Chondrocyte (in vitro differentiated cells): ENCODE measurements around the gene ABCF1. TPM values are rescaled to one million over a fixed set of nuclear protein-coding genes. Genes with fewer than 3 reads are reported as not detected.
A peak's percentile ranks its signal among the peaks of the same experiment; 100 is the strongest.

ENCODE experiments used
- DNase-seq: peaks from one replicate; pipeline ENCODE4 v3.0.0; 2021; ENCODE audit warnings: mixed read lengths, low spot score
- H3K27ac Mint-ChIP-seq: one replicate; pipeline ENCODE4 v1.8.0; 2021; ENCODE audit warnings: mild to moderate bottlenecking, moderate library complexity, mixed read lengths; ENCODE audit not compliant: unreplicated experiment
- H3K27me3 Mint-ChIP-seq: 2 replicates; pipeline ENCODE4 v1.8.0; 2021; ENCODE audit warnings: low read depth, mixed read lengths
- H3K36me3 Mint-ChIP-seq: 2 replicates; pipeline ENCODE4 v1.8.0; 2021; ENCODE audit warnings: low read depth, mixed read lengths
- H3K4me1 Mint-ChIP-seq: 2 replicates; pipeline ENCODE4 v1.8.0; 2021; ENCODE audit warnings: low read depth, mild to moderate bottlenecking, mixed read lengths
- H3K4me3 Mint-ChIP-seq: one replicate; pipeline ENCODE4 v1.8.0; 2021; ENCODE audit warnings: mild to moderate bottlenecking, moderate library complexity, mixed read lengths; ENCODE audit not compliant: unreplicated experiment
- H3K9me3 Mint-ChIP-seq: 2 replicates; pipeline ENCODE4 v1.8.0; 2021; ENCODE audit warnings: low read depth, mixed read lengths
- total RNA-seq: library from RNA; stranded (reverse); gene quantifications from 3 replicates; pipeline ENCODE4 v1.2.1, GENCODE V29; 2021
- TF ChIP-seq, protein P1 (sequence below): fragments of 200-600 bp; sonication (generic); IDR thresholded peaks from 2 replicates; pipeline ENCODE4 v1.5.0; 2021; ENCODE audit warnings: antibody characterized with exemption, mild to moderate bottlenecking, moderate library complexity

ABCF1 gene
- total RNA-seq, 1 donor from 2014 or later, result 53.0 TPM

DNA sequence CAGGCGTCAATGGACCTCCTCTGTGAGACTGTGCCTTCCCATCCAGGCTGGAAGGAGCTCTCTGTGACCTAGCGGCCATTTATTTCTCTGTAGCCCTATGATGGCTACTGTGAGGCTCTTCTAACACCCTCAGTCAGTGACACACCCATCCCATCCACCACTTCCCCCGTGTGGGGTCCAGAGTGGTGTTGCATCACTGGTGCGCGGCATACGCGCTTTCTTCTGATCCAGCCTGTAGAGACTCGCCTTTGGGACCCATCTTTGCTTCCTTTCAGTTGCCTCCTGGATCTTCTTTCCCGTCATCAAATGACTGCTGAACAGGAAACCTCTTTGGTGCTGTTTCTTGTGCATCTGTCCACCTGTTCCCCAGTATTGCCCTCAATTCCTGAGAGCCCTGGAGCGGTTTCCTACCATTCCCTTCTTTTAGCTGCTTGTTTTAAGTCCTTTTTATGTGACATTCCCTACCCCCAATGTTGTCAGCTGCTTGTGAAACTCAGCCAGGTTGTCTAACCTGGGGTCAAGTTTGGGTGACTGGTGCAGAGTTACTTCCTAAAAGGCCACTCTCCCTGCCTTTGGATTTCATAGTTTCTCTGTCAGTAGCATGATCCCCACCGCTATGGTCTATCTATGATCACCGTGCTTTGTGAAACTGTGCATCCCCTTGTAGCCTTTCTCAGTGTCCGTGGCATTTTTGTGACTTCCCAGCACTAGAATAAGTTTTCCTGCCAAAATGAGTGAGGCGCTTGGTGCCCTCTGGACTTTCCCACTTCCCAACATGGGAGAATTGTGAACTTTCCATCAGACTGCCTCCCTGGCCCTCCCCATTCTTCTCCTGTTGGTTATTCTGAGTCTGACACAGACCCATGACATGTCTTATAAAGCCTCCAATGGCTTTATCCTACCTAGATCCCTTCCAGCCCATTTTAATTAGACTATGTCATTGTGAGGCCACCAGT lies 8.5 kb upstream of the ABCF1 start:
- no peak overlapping the region for H3K27ac Mint-ChIP-seq
- no peaks in the 10 kb centered on the region for H3K27me3 Mint-ChIP-seq
- H3K4me3 Mint-ChIP-seq, result no peak overlapping the region
- H3K36me3 Mint-ChIP-seq, result peaks cover 12% of the 10 kb centered on the region
- H3K4me1 Mint-ChIP-seq, result peaks cover 8% of the 10 kb centered on the region
- DNase-seq, result no peak
- TF ChIP-seq, protein P1, sequence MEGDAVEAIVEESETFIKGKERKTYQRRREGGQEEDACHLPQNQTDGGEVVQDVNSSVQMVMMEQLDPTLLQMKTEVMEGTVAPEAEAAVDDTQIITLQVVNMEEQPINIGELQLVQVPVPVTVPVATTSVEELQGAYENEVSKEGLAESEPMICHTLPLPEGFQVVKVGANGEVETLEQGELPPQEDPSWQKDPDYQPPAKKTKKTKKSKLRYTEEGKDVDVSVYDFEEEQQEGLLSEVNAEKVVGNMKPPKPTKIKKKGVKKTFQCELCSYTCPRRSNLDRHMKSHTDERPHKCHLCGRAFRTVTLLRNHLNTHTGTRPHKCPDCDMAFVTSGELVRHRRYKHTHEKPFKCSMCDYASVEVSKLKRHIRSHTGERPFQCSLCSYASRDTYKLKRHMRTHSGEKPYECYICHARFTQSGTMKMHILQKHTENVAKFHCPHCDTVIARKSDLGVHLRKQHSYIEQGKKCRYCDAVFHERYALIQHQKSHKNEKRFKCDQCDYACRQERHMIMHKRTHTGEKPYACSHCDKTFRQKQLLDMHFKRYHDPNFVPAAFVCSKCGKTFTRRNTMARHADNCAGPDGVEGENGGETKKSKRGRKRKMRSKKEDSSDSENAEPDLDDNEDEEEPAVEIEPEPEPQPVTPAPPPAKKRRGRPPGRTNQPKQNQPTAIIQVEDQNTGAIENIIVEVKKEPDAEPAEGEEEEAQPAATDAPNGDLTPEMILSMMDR, result no peak
- no peaks in the 10 kb centered on the region for H3K9me3 Mint-ChIP-seq

DNA sequence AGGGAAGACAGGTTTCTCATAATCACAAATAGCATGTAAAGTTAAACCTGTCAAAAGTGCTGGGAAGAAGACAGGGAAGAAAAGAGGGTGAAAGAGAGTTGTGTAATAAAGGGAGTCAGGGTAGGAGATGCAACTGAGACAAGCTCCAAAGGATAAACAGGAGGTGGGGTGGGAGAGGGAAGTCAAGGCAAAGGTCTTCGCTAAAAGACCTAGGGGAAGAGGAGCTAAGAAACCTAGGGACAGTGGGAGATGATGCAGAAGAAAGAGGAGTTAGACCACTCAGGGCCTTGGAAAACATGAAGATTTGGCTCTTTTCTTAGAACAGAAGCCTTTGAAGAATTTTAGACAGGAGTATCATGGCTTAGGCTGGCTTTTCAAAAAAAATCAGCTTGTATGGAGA lies 7.1 kb upstream of the ABCF1 start:
- DNase-seq, result no peak
- H3K27ac Mint-ChIP-seq, result no peak overlapping the region
- no peak overlapping the region for H3K4me3 Mint-ChIP-seq
- H3K36me3 Mint-ChIP-seq, result peaks cover 12% of the 10 kb centered on the region
- TF ChIP-seq, protein P1, result no peak
- H3K4me1 Mint-ChIP-seq, result no peaks in the 10 kb centered on the region
- no peaks in the 10 kb centered on the region for H3K27me3 Mint-ChIP-seq
- no peaks in the 10 kb centered on the region for H3K9me3 Mint-ChIP-seq

DNA sequence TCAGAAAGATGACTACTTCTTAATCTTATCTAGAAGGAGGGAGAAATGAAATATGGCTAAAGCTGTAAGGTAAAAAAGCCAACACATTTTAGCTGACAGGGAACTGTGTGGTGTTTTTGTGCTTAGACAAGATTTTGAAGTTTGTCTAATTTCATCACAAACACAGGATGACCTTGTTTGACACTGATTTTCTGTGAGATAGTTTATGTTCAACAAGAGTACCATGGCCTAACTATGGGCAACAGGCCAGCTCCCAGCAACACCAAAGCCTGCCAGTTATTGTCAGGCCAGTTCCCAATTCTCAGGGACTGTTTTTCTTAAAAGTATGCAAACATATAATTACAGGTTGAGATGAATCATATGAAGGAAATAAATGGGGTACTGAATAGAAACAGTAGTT lies 5.5 kb upstream of the ABCF1 start:
- no peak for DNase-seq
- H3K4me3 Mint-ChIP-seq, result no peak overlapping the region
- no peaks in the 10 kb centered on the region for H3K27me3 Mint-ChIP-seq
- H3K9me3 Mint-ChIP-seq, result no peaks in the 10 kb centered on the region
- peaks cover 10% of the 10 kb centered on the region for H3K36me3 Mint-ChIP-seq
- H3K27ac Mint-ChIP-seq, result no peak overlapping the region
- TF ChIP-seq, protein P1, result no peak
- H3K4me1 Mint-ChIP-seq, result peaks cover 12% of the 10 kb centered on the region

GRCh38 chr6:30568245-30568644 lies 3.0 kb upstream of the ABCF1 start:
- no peak for DNase-seq
- TF ChIP-seq, protein P1, result no peak
- peaks cover 3% of the 10 kb centered on the region for H3K36me3 Mint-ChIP-seq
- no peak overlapping the region for H3K4me3 Mint-ChIP-seq
- no peak overlapping the region for H3K27ac Mint-ChIP-seq
- peaks cover 35% of the 10 kb centered on the region for H3K4me1 Mint-ChIP-seq
- H3K9me3 Mint-ChIP-seq, result no peaks in the 10 kb centered on the region
- H3K27me3 Mint-ChIP-seq, result no peaks in the 10 kb centered on the region

- H3K36me3 Mint-ChIP-seq, result no peaks in the 10 kb centered on the region
- DNase-seq, result no peak
- H3K4me1 Mint-ChIP-seq, result peaks cover 40% of the 10 kb centered on the region
- peak overlapping the region; percentile 99 for H3K4me3 Mint-ChIP-seq
- no peaks in the 10 kb centered on the region for H3K9me3 Mint-ChIP-seq
- TF ChIP-seq, protein P1, result no peak
- H3K27ac Mint-ChIP-seq, result peak overlapping the region; percentile 100
- no peaks in the 10 kb centered on the region for H3K27me3 Mint-ChIP-seq
These were observed 979 bp upstream of the ABCF1 start for GRCh38 chr6:30570263-30570662.
